BJ (cell line): ENCODE data around the gene IFT80. TPM values are rescaled to one million over a fixed set of nuclear protein-coding genes. Genes with fewer than 3 reads are reported as not detected.

Source experiments
- CTCF ChIA-PET: fragments of 350-600 bp; formaldehyde crosslinking; extraction: SDS; loops from one replicate; lab custom pipeline; 2021; ENCODE audit warnings: antibody characterized with exemption, inconsistent platforms; lab: Yijun Ruan, JAX
- POLR2A ChIA-PET: fragments of 300-600 bp; sonication (Branson Sonifier 250); formaldehyde crosslinking; extraction: SDS; loops from one replicate; lab custom pipeline; 2021; ENCODE audit warnings: antibody characterized with exemption; lab: Charles Lee
- DNase-seq: peaks from one replicate; pipeline ENCODE4 v3.0.0-alpha.2; 2011; ENCODE audit warnings: low read depth
- H3K27me3 ChIP-seq: 2 replicates; pipeline ENCODE4 v1.6.0; 2011; ENCODE audit warnings: low read length; ENCODE audit not compliant: control insufficient read depth, insufficient read depth
- H3K36me3 ChIP-seq: 2 replicates; pipeline ENCODE4 v1.5.1; 2011; ENCODE audit warnings: low read length; ENCODE audit not compliant: control insufficient read depth, insufficient read depth
- H3K4me3 ChIP-seq: 2 replicates; pipeline ENCODE4 v1.5.1; 2011; ENCODE audit warnings: low read depth, mild to moderate bottlenecking, control low read depth, low read length
- polyA plus RNA-seq: library from polyadenylated mRNA; depleted of rRNA; stranded (reverse); fragments of >200 nt; gene quantifications from 2 replicates; pipeline ENCODE4 v1.2.3, GENCODE V29; 2011
- TF ChIP-seq, protein P1 (sequence below): IDR thresholded peaks from 2 replicates; pipeline ENCODE4 v1.5.1; 2011; ENCODE audit warnings: low read depth, mild to moderate bottlenecking, control low read depth, inconsistent platforms, low read length, moderate library complexity; ENCODE audit not compliant: insufficient read depth

IFT80 gene
- polyA plus RNA-seq, 1 experiment: 10.4 TPM

DNA sequence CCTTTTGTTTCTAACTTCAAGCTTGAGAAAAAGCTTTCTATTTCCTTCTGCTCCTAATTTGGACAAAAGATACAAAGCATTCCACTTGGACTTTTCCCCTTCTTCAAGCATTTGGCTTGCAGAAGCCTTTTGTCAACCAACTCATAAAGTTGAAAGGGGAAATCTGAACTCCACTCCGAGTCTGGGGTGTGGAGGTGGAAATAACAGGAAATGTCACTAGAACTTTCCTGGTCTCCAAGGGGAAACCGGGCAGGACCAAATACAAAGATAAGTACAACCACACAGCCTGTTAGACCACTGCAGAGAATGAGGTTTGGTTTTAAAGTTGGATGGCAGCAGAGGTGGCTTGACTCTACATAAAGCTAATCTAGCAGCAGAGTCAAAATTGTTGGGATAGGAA is 178.0 kb downstream of the IFT80 start:
- Histone ChIP-seq H3K36me3 (no peaks in the 10 kb centered on the region), H3K27me3 (peaks cover 14% of the 10 kb centered on the region), H3K4me3 (no peak overlapping the region)
- no peak for DNase-seq
- ChIA-PET CTCF (interaction anchor here (1.3 to 1.4 kb wide), 2 partner anchors 9 to 58 kb away, joined by 3 to 4 read pairs; no protein-coding TSS in a partner anchor), POLR2A (no interaction called here)
- TF ChIP-seq, protein P1, sequence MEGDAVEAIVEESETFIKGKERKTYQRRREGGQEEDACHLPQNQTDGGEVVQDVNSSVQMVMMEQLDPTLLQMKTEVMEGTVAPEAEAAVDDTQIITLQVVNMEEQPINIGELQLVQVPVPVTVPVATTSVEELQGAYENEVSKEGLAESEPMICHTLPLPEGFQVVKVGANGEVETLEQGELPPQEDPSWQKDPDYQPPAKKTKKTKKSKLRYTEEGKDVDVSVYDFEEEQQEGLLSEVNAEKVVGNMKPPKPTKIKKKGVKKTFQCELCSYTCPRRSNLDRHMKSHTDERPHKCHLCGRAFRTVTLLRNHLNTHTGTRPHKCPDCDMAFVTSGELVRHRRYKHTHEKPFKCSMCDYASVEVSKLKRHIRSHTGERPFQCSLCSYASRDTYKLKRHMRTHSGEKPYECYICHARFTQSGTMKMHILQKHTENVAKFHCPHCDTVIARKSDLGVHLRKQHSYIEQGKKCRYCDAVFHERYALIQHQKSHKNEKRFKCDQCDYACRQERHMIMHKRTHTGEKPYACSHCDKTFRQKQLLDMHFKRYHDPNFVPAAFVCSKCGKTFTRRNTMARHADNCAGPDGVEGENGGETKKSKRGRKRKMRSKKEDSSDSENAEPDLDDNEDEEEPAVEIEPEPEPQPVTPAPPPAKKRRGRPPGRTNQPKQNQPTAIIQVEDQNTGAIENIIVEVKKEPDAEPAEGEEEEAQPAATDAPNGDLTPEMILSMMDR: no peak

DNA sequence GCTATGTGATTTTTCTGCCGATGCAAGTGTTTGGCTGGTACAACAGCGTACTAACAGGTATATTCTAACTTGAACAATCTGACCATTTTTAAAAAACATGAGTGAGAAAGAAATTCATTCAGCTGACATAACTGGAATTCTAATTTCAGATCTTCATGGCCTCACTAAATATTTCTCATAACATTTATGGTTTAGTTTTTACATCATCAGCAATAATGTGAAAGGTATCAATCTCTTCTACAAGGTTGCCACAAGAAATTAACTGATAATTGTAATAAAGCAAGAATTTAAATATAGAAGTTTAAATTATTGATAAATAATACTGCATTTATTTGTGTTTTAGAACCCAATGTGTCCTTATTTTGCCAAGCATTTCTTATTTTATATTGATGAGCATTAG is 179.0 kb downstream of the IFT80 start:
- ChIA-PET CTCF (interaction anchor here (1.4 kb wide), 1 partner anchor 8 kb away, joined by 4 read pairs; no protein-coding TSS in a partner anchor), POLR2A (no interaction called here)
- TF ChIP-seq, protein P1: no peak
- Histone ChIP-seq H3K4me3 (no peak overlapping the region), H3K27me3 (peaks cover 14% of the 10 kb centered on the region), H3K36me3 (no peaks in the 10 kb centered on the region)
- DNase-seq: no peak

DNA sequence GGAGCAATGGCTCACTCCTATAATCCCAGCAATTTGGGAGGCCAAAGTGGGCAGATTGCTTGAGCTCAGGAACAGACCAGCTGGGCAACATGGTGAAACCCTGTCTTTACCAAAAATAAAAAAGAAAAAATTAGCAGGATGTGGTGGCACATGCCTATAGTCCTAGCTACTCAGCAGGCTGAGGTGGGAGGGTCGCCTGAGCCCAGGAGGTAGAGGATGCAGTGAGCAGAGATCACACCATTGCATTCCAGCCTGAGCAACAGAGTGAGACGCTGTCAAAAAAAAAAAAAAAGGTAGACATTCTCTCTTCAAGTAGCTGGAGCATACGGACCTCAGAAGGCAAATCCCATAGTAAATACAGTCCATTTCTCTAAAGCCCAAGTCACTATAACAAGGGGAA is 180.9 kb downstream of the IFT80 start:
- CTCF ChIA-PET: interaction anchor here (1.1 kb wide), 1 partner anchor 55 kb away, joined by 3 read pairs; no protein-coding TSS in a partner anchor
- peaks cover 6% of the 10 kb centered on the region for H3K27me3 ChIP-seq
- no peak for DNase-seq
- H3K4me3 ChIP-seq: no peak overlapping the region
- no peaks in the 10 kb centered on the region for H3K36me3 ChIP-seq
- POLR2A ChIA-PET: no interaction called here
- TF ChIP-seq, protein P1: no peak

DNA sequence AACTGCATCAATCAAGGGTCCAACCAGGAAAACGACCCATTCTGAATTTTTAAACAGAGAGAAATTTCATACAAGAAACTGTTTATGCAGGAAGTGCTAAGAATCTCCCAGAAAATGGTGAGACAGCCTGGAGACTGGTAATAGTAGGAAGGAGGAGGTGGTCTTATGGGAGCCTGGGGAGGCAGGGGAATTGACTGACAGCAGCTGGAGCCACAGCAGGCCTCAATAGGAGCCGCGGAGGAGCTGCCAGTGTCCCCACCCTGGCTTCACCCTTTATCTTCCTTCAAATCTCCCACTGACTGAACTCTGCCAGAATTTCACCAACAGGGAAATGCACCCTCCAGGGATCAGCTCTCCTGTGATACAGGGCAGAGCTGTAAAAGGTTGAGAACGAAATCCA is 181.3 kb downstream of the IFT80 start:
- peaks cover 6% of the 10 kb centered on the region for H3K27me3 ChIP-seq
- ChIA-PET CTCF (interaction anchor here (1.1 kb wide), 1 partner anchor 55 kb away, joined by 3 read pairs; no protein-coding TSS in a partner anchor), POLR2A (no interaction called here)

DNA sequence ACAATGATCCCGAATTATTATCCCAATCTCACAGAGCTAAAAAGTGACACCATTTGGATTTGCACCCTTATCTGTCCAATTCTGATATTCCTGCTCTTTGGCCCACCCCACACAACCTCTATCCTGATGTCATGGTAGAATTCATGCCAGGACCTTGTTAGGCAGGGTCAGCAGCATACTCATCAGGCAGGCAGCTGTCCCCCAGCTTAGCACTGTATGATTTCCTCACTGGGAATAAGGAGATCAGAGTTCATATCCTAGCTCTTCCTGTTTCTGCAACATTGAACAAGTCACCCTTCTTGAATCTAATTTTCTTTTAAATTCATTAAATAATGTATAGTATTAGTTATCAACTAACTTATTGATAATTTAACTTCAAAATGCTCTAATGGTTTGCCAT is 185.8 kb downstream of the IFT80 start:
- CTCF ChIA-PET: interaction anchor here (0.6 to 1.3 kb wide), 3 partner anchors 9 to 201 kb away, joined by 3 read pairs; partner anchors contain the start of gene C3orf80

More for the DNA sequence above, 181.3 kb downstream of the IFT80 start:
- Histone ChIP-seq H3K36me3 (no peaks in the 10 kb centered on the region), H3K4me3 (no peak overlapping the region)
- TF ChIP-seq, protein P1: no peak
- DNase-seq: no peak

More for the DNA sequence above, 185.8 kb downstream of the IFT80 start:
- Histone ChIP-seq H3K36me3 (no peaks in the 10 kb centered on the region), H3K4me3 (no peak overlapping the region), H3K27me3 (no peaks in the 10 kb centered on the region; the same call in 1 of the 2 replicates)
- TF ChIP-seq, protein P1: no peak
- POLR2A ChIA-PET: interaction anchor here (0.5 kb wide), 1 partner anchor 352 kb away, joined by 3 read pairs; the partner anchor contains the start of gene KPNA4
- no peak for DNase-seq
